HL-60 (cell line): ENCODE measurements around the gene SKI.

Experiments
- CTCF ChIP-seq: IDR thresholded peaks from one replicate; pipeline ENCODE4 v1.5.1; 2011; ENCODE audit warnings: low read length, control low read depth, inconsistent platforms; ENCODE audit not compliant: insufficient read depth
- GABPA ChIP-seq: IDR thresholded peaks from 2 replicates; pipeline ENCODE4 v1.6.1; 2012; ENCODE audit warnings: low read depth
- POLR2AphosphoS5 ChIP-seq: IDR thresholded peaks from 2 replicates; pipeline ENCODE4 v1.6.1; 2012; ENCODE audit warnings: low read depth
- REST ChIP-seq: IDR thresholded peaks from 2 replicates; pipeline ENCODE4 v1.6.1; 2012; ENCODE audit warnings: low read depth; ENCODE audit not compliant: insufficient replicate concordance

- TF ChIP-seq CTCF (no peak), REST (no peak), GABPA (no peak), POLR2AphosphoS5 (no peak)
These were observed 23.7 kb downstream of the SKI start for GRCh38 chr1:2251786-2252185.
